ENCODE data around the gene MAPK9.
A peak's percentile ranks its signal among the peaks of the same experiment; 100 is the strongest.

Gene MAPK9

GRCh38 chr5:180291943-180292831 is at the start of gene MAPK9:
MAPK9 (minus strand) TSS chr5:180292083; CDS start chr5:180280561, 11,522 bp downstream.
- peak; percentile 79 for DNase-seq

DNA sequence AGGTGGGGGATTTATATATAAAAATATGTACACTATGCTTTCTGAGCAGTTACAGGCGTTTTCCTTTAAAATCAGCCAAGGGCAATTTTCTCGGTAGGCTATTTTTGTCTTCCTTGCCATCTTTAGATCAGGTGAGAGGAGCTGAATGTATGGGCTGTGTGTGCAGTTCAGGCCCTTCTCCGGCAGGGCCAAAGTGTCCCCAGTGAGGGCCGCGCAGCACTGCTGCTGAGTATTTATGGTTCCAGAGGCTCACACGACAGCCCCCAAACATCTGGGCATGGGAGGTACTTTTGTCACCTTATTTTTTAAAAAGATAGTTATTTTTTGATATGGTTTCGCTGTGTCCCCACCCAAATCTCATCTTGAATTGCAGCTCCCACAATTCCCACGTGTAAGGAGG is 49.7 kb upstream of the MAPK9 start:
- no peak for DNase-seq

DNA sequence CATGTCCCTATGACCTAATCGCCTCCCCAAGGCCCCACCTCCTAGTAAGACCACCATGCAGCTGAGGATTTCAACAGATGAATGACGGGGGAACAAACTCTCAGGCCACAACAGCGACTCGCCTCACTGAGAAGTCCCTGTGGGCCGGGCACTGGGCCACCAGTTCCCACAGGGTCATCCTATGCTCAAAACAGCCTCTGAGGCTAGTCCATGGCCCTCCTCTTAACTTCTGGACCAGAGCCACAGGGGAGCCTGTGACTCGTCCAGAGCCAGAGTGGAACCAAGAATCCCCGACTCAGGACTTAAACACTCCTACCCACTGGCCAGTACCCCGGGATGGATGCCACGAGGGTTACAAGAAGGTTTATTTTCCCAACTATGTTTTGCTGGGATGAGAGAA is 49.0 kb upstream of the MAPK9 start:
- DNase-seq: no peak

- DNase-seq: no peak
Measured at GRCh38 chr5:180339583-180340183, 47.8 kb upstream of the MAPK9 start.

- no peak for DNase-seq
Measured at GRCh38 chr5:180338001-180338707, 46.3 kb upstream of the MAPK9 start.

GRCh38 chr5:180336234-180337020 is 44.5 kb upstream of the MAPK9 start:
- no peak for DNase-seq

DNA sequence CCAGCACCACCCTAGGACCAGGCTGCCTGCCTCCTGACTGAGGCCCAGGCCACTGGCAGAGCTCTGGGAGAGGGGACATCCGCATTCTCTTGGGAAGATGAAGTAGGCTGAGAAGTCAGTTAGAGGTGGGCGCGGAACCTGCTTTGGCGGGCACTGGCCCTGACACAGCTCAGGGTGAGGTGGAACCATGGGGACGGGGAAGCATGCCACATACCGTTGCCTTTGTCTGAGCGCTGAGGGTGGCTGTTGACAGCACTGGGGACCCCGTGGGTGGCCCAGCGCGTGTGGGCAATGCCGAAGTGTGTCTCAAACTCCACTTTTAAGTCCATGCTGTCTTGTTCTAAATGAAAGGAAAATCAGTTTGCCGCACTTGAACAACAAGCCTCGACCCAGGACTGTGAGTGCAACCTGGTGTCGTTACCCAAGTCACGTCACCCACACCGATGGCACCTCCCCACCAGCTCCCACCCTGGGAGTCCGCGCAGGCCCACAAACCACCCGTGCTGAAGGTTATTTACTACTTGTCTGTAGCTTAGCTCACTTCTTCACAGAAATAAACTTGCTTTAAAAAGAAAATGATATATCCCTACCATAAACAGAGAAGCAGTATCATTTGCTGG is 43.8 kb upstream of the MAPK9 start:
- DNase-seq: no peak

DNA sequence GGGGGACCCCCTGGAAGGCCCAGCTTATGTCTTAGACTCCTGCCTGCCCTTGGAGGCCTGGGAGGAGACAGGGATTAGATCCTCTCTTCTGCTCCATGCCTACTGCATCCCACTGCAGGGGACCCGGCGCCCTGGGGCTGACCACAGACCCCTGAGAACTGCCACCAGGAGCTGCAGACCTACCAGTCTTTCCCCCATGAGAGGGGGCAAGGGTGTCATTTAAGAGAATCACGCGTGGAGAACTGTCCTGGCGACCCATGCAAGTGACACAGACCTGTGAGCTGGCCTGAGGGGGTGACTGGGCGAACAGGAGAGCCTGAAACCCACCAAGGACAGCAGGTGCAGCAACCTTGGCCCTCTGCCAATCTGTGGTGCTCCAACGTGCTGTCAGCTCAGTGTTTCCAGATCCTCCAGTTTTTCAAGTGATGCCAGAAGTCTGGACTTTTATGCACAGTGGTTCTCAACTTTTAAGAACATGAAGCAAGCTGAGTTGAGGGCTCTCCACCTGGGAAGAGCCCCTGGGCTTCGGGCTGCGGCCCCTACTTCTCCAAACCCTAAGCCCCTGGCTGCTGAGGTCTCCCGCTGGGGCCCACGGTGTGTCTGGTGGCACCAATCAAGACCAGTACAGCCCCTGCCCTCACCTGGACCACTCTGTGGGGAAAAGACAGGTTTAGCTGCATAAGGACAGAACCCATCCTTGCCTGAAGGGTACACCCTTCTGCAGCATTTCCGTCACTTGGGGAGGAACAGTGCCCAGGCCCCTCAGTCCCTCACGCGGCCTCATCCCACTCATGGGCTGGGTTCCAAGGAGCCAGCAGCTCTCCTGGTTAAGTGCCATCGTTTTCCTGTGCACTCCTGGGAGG is 43.1 kb upstream of the MAPK9 start:
- DNase-seq: no peak

- no peak for DNase-seq
Measured at GRCh38 chr5:180334176-180334575, 42.3 kb upstream of the MAPK9 start.

DNA sequence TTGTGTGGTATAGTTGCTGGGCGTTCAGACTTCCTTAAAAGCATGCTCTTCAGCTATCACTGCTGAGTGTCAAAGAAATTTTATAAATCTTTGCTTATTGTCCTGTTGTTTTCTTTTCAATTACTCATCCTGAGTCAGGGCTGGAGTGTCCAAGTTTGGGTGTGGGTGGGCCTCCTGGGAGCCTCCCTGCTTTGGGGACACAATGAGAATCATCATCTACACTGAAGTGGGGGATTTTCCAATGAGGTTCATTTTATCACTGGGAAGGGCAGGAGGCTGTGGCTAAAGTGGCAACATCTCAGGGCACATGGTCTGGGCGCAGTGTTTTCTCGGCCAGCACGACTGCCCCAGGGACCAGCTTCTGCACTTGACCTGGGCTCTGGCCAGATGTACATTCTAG is 41.8 kb upstream of the MAPK9 start:
- no peak for DNase-seq

- no peak for DNase-seq
Measured at GRCh38 chr5:180332861-180333260, 41.0 kb upstream of the MAPK9 start.

GRCh38 chr5:180332051-180332517 is 40.2 kb upstream of the MAPK9 start:
- DNase-seq: no peak

- no peak for DNase-seq
Measured at GRCh38 chr5:180331647-180331950, 39.7 kb upstream of the MAPK9 start.

GRCh38 chr5:180330810-180331646 is 39.1 kb upstream of the MAPK9 start:
- DNase-seq: no peak

DNA sequence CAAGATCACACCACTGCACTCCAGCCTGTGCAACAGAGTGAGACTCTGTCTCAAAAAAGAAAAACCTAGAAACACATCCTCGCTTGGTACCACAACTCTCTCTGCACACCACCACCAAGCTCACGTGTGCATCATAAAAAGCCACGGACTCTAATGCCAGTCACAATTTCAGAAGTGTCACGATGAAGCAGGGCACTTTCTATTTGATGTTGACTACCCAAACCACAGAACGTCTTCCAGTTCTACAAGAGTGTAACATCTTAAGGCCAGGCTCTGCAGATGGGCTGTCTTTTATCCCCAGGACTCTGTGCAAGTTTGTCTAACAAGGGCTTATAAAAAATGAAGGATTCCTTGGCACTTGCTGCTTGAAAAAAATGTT is 38.4 kb upstream of the MAPK9 start:
- DNase-seq: no peak

DNA sequence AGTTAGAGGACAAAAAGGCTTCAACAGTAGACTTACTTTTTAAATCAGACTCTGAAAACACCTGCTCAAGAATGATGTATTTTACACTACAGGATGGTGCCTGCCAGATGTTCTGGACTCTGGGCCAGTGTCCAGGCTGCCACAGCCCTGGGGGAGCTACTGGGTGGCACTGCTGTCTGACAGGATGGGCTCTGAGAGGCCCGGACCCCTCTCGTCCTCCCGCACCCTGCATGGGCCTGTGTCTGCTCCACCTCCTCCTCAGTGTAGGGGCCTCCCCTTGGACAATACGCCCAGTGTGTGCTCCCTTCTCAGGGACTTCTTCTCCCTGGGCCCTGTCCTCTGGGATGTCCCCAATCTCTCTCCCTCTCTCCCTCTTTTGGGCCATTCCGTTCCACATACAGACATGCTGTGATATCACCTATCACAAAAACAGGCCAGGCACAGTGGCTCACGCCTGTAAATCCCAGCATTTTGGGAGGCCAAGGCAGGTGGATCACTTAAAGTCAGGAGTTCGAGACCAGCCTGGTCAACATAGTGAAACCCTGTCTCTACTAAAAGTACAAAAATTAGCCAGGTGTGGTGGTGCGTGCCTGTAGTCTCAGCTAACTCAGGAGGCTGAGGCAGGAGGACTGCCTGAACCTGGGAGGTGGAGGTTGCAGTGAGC is 37.9 kb upstream of the MAPK9 start:
- no peak for DNase-seq

GRCh38 chr5:180329138-180329435 is 37.2 kb upstream of the MAPK9 start:
- no peak for DNase-seq

- DNase-seq: peak; percentile 72
Measured at GRCh38 chr5:180328296-180329137, 36.6 kb upstream of the MAPK9 start.

GRCh38 chr5:180326989-180327565 is 35.2 kb upstream of the MAPK9 start:
- no peak for DNase-seq

Data from activated effector memory CD4-positive, alpha-beta T cell treated with Interleukin-2 at 50 U/mL for 16 hours (primary cell).